Parathyroid adenoma (tissue), 2 donors: Measurements from ENCODE around the gene TMCC1.

Experiments used
- H2AFZ ChIP-seq: fragments of 300-600 bp; sonication (generic); one replicate; pipeline ENCODE4 v1.7.0; 2017; ENCODE audit warnings: antibody characterized with exemption, mild to moderate bottlenecking
- H3K27ac ChIP-seq: fragments of 300-600 bp; sonication (generic); one replicate; pipeline ENCODE4 v1.7.0; 2017
- H3K27me3 ChIP-seq: fragments of 300-600 bp; sonication (generic); one replicate; pipeline ENCODE4 v1.7.0; 2017; ENCODE audit warnings: low read length; ENCODE audit not compliant: control insufficient read depth, insufficient read depth
- H3K36me3 ChIP-seq: fragments of 300-600 bp; sonication (generic); one replicate; pipeline ENCODE4 v1.7.0; 2017; ENCODE audit warnings: low read length; ENCODE audit not compliant: control insufficient read depth, insufficient read depth
- H3K4me1 ChIP-seq: fragments of 300-600 bp; sonication (generic); one replicate; pipeline ENCODE4 v1.7.0; 2017; ENCODE audit warnings: control low read depth
- H3K4me2 ChIP-seq: fragments of 300-600 bp; sonication (generic); one replicate; pipeline ENCODE4 v1.7.0; 2017; ENCODE audit warnings: low read length
- H3K4me3 ChIP-seq: fragments of 300-600 bp; sonication (generic); one replicate; pipeline ENCODE4 v1.7.0; 2017; ENCODE audit warnings: low read depth, low read length
- H3K79me2 ChIP-seq: fragments of 300-600 bp; sonication (generic); one replicate; pipeline ENCODE4 v1.7.0; 2017; ENCODE audit warnings: control low read depth
- H3K9ac ChIP-seq: fragments of 300-600 bp; sonication (generic); one replicate; pipeline ENCODE4 v1.7.0; 2017; ENCODE audit warnings: mild to moderate bottlenecking
- H3K9me3 ChIP-seq: fragments of 300-600 bp; sonication (generic); one replicate; pipeline ENCODE4 v1.7.0; 2017; ENCODE audit warnings: low read length; ENCODE audit not compliant: control insufficient read depth
- TF ChIP-seq, protein P1 (sequence below): fragments of 300-600 bp; sonication (generic); IDR thresholded peaks from one replicate; pipeline ENCODE4 v1.7.0; 2017; ENCODE audit warnings: antibody characterized with exemption, mild to moderate bottlenecking
- donor health status: primary hyperparathyroidism.

Gene TMCC1

DNA sequence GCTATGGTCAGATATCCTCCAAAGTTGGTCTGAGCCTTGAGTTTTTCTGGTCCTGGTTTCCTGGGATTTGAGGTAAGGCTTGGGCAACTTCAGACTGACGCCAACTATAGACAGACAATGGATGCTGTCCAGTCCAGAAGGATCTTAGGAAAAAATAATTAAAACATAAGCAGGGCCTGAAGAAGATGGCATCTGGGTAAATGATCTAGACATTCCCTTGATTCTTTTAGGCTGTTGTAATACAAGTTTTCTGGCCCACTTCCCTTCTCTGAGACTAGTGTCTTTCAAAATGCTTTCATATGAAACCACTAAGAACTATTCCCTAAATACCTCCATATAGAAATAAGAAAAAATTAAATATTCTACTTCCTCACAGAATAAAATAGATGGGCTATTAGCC is 239.4 kb downstream of the TMCC1 start:
- H2AFZ ChIP-seq, result no peak overlapping the region
- H3K4me1 ChIP-seq, result no peaks in the 10 kb centered on the region
- TF ChIP-seq, protein P1, sequence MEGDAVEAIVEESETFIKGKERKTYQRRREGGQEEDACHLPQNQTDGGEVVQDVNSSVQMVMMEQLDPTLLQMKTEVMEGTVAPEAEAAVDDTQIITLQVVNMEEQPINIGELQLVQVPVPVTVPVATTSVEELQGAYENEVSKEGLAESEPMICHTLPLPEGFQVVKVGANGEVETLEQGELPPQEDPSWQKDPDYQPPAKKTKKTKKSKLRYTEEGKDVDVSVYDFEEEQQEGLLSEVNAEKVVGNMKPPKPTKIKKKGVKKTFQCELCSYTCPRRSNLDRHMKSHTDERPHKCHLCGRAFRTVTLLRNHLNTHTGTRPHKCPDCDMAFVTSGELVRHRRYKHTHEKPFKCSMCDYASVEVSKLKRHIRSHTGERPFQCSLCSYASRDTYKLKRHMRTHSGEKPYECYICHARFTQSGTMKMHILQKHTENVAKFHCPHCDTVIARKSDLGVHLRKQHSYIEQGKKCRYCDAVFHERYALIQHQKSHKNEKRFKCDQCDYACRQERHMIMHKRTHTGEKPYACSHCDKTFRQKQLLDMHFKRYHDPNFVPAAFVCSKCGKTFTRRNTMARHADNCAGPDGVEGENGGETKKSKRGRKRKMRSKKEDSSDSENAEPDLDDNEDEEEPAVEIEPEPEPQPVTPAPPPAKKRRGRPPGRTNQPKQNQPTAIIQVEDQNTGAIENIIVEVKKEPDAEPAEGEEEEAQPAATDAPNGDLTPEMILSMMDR, result no peak
- H3K27ac ChIP-seq, result no peak overlapping the region
- no peaks in the 10 kb centered on the region for H3K9me3 ChIP-seq
- H3K9ac ChIP-seq, result no peak overlapping the region
- no peaks in the 10 kb centered on the region for H3K27me3 ChIP-seq
- H3K4me3 ChIP-seq, result no peak overlapping the region
- H3K79me2 ChIP-seq, result no peaks in the 10 kb centered on the region
- H3K4me2 ChIP-seq, result no peak overlapping the region
- H3K36me3 ChIP-seq, result no peaks in the 10 kb centered on the region

GRCh38 chr3:129653019-129653418 is 240.5 kb downstream of the TMCC1 start:
- Histone ChIP-seq H3K9ac (no peak overlapping the region), H3K27ac (no peak overlapping the region), H3K4me3 (no peak overlapping the region), H3K4me2 (no peak overlapping the region), H3K4me1 (no peaks in the 10 kb centered on the region), H3K27me3 (no peaks in the 10 kb centered on the region), H2AFZ (no peak overlapping the region), H3K36me3 (no peaks in the 10 kb centered on the region), H3K9me3 (no peaks in the 10 kb centered on the region), H3K79me2 (no peaks in the 10 kb centered on the region)
- TF ChIP-seq, protein P1, result no peak

DNA sequence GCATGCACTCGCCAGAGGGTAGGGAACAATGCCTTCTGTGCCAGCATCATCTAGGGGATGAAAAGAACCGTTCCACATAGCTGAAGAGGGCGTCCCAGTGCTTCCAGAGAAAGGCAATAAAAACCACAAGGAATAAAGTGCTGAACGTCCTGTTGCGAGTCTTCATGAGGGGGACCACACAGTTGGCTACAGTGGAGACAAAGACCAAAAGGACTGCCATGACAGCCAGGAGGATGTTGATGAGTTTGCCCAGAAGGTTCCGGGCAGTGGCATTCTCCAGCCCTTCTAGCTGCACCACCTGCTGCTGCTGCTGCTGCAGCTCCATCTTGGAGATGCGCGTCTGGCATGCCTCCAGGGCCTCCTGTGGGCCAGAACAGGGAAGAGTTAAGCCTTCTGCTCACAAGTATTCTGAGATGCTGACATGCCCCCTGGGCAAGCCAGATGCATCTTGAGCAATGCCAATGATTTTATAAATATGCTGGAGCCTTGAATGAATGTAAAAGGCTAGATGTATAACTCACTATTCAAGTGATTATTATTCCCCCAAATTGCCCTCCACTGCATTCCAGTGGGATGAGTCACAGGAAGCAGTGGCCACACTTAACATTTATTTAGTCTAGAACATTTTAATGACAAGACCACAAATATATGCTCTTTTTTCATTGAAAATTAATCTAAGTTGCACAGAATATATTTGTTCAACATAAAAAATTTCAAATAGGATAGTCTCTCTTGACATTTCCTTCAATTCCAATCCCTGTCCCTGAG is 241.9 kb downstream of the TMCC1 start:
- H3K36me3 ChIP-seq, result no peaks in the 10 kb centered on the region
- no peaks in the 10 kb centered on the region for H3K9me3 ChIP-seq
- H2AFZ ChIP-seq, result no peak overlapping the region
- no peak overlapping the region for H3K27ac ChIP-seq
- H3K4me3 ChIP-seq, result no peak overlapping the region
- TF ChIP-seq, protein P1, result no peak
- H3K79me2 ChIP-seq, result no peaks in the 10 kb centered on the region
- no peak overlapping the region for H3K4me2 ChIP-seq
- no peaks in the 10 kb centered on the region for H3K4me1 ChIP-seq
- H3K27me3 ChIP-seq, result no peaks in the 10 kb centered on the region
- H3K9ac ChIP-seq, result no peak overlapping the region

DNA sequence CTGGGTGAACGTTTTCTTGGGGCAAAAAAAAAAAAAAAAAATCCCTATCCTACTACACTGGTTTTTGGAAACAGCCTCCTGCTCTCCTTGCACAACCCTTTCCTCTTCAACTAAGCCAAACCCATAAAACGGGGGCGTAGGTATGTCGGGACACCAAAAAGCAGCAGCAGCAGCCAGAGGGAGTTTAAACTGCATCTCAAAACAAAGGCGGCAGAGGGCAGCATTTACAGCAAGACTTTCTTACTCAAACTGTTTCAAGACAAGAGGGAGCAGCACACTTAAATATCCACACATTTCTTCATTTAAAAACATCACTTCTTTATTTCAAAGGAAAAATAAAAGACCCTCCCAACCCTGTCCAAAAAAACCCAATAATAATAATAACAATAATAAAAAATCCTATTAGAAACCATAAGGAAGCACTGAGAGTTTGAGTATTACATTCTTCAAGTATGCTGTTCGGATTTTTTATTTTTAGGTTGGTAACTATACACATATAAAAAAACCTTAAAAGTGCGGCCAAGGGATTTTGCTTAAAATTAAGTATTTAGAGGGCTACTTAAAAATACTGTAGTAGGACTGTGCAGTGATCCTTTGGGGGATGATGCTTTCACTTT is 243.1 kb downstream of the TMCC1 start:
- Histone ChIP-seq H3K9ac (no peak overlapping the region), H2AFZ (no peak overlapping the region), H3K4me3 (no peak overlapping the region), H3K27me3 (no peaks in the 10 kb centered on the region), H3K36me3 (no peaks in the 10 kb centered on the region), H3K9me3 (no peaks in the 10 kb centered on the region), H3K4me1 (no peaks in the 10 kb centered on the region), H3K27ac (no peak overlapping the region), H3K4me2 (no peak overlapping the region), H3K79me2 (no peaks in the 10 kb centered on the region)
- TF ChIP-seq, protein P1, result peak; percentile 61
